Measurements from ENCODE around the gene PLEK.
"Not testable (repeated sequence)": the region's sequence is repeated elsewhere in the genome, so short reads cannot be mapped to it uniquely, and the experiment has no call there.

PLEK gene

DNA sequence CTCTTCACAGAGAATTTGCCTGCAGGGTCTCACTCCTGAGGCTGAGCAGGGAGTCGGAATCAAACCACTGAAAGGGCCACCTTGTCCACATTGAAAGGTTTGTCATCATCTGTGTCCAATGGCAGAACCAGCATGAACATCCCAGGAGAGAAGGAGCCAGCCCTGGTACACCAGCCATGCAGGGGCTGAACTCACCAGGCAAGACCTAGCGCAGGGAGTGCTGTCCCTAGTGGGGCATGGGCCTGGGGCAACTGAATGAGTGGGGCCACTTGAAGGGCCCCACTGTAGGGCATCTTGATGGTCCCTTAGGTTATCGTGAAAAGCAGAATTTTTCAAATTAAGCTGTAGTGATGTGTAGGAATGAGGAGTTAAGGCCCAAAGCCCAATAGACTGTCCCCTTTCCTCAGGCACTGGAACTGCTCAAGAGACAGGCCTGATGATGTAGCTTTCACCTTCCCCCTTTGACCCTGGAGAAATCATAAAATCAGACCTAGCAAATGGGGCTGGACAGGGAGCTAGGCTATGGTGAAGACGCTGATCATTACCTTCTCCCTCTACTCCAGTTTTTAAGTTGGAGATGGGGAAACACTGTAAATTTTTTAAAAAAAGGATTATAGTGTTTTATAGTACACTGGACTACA is 8.4 kb upstream of the PLEK start:
- no peak for DNase-seq

DNA sequence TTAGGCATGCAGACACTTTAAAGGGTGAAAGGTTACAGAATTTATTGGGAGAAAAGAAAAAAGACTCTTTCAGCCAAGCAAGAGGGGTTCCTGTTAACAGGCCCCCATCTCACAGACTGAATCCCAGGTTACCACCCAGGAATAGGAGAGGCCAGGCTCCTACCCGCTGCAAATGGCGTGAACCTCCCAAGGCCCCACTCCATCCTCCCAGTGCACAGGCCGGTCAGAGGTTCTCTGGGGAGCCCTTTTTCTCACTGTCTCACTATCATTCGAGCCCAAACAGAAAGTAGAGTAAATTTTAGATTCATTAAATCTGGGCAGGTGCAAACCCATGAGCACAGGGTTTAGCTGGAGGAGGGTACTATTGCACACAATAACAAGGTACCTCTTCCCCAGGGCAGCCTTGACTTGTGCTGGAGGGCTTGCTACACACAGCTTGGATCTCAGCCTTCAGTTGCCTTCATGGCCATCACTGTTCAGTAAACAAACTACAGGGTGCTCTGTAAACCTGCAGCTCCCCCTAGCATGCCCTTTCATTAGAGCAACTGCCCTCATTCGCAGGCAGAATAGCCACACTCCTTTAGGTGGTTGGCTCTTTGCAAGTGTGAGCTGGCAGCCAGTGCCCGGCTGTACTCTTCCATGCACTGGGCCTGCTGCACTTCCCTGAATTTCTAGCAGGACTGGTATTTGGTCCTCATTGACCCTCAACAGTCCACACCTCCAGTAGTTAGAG is 7.3 kb upstream of the PLEK start:
- DNase-seq, result peak; percentile 66

DNA sequence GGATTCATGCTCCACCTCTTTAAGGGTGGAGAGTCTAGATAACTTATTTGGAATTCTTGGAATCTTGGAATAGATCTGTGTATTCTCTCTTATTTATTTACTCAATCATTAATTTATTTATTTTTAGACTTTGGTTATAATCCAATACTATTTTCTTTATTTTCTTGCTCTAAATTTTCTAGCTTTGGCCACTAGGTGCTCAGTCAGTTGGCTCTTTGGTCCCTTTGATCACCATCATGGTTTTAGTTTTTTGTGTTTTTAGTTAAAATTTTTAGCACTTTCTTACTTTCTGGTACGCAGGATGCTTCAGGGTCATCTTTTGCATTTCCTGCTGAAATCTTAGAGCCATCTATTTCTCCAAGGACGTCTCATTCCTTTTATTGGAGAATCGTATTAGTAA is 5.2 kb upstream of the PLEK start:
- DNase-seq, result no peak

DNA sequence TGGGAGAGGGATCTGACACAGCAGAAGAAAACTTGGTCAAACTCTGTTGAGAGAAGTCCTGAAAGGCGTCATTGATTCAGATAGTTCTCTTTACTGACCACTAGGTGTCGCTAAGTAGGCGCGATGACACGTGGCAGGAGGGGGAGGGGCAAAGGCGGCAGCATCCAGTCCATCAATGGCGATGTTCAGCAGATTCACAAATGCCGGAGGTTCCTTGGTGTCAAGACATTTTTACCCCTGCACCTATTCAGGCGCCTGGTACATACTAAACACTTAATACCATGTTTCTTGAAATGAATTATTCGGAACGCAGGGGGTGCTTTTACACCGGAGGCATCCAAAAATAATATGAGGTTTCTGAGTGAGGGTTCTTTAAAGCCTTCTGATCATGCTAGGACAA is 3.0 kb upstream of the PLEK start:
- DNase-seq, result peak; percentile 34

DNA sequence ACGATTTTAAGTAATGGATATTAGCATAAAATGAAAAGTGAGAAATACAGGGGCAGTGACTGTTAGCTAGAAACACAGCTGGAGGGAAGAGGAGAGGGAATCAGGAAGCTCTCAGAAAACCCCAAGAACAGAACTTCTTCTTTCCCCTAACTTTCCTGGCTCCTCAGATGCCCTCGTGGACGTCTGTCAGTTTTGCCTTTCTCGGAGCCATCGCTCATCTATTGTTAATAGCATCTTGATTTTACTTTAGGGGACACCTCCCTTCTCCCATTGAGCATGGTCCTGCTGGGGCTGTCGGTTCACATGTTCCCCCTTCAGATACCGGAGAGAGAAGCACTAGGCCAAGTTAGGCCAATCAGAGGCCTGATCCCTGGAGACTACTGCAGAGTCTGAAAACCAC is 2.3 kb upstream of the PLEK start:
- DNase-seq, result no peak

DNA sequence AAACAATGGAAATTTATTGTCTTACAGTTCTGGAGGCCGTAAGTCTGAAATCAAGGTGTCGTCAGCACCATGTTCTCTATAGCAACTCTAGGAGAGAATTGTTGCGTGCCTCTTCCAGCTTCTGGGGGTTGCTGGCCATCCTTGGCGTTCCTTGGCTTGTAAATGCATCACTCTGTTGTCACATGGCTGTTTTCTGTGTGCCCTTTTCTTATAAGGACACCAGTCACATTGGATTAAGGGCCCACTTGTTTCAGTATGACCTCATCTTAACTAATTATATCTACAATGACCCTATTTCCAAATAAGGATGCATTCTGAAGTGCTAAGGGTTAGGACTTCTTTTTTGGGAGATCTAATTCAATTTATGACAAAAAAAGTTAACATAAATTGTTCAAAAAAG is 1.4 kb upstream of the PLEK start:
- DNase-seq, result no peak

DNA sequence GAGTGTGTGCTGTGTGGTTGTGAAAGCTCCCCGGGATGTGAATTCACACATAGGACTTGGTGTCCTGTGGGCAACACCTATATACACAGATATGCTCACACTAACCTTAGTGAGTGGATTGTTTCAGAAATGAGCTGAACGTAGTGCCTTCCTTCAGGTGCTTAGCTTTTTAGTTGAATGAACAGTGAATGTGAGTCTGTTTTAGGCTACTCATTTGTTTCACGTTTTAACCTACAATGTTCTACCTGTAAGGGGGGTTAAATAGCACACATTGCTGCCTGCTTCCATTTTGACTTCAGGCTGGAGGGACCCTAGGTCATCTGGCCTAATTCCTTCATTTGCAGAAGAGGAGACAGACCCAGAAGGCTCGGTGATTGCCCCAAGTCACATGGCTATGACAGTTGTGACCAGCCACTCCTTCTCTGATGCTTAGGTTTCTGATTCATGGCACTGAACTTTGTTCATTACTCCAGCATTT is 1.0 kb downstream of the PLEK start:
- no peak for DNase-seq

DNA sequence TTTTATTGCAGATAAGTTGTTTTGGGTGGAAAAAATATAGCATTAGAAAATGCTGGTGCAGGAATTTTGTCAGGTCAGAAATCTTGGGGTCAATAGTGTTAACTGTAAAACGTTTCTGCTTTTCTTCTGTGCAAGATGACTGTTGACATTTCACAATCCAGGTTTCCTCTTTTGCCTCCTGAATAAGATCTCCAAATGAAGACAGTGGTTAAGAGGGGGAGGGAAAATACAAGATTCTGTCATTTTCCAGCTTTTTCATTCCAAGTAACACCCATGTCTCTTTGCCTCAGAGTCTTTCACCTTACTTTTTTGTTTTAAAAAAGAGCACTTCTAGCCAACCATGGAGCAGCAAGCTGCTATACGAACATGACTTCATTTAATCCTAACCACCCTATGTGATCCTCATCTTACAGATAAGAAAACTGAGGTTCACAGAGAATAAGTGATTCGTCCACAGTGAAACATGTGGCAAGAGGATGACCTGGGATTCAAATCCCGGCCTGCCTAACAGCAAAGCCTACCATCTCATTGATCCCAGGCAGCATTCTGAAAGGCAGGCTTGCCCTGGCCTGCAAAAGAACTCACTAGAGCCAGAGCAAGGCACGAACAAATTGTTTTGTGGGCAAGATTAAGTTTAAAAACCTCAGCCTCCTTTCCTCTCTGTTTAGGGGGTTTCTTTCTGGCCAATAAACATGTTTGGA is 3.0 kb downstream of the PLEK start:
- DNase-seq, result no peak

DNA sequence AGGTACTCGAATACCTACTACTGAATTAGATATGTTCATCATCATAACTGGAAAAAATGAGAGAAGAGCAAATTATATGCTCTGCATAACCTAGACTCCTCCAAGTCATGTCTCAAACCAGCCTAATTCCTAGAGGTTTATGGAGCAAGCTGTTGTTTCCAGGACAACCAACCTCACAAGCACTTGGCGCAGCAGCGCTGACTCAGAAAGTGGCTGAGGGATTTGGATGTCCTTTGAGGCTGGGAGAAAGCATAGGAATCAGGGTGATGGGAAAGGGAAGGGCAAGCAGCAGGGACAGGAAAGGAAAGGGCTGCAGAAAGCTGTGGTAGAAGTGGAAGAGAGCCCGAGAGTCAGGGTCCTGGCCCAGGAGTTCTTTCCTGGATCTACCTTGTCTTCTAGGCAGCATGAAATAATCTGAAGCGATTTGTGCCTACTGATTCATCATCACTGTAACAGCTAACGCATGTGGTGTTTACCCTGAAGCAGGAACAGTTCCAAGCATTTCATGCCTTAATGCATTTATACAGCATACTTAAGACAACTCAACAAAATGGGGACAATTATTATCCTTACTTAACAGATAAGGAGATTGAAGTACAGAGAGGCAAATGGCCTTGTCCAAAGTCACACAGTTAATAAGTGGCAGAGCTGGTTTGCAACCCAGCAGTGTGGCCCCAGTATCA is 3.7 kb downstream of the PLEK start:
- peak; percentile 33 for DNase-seq

DNA sequence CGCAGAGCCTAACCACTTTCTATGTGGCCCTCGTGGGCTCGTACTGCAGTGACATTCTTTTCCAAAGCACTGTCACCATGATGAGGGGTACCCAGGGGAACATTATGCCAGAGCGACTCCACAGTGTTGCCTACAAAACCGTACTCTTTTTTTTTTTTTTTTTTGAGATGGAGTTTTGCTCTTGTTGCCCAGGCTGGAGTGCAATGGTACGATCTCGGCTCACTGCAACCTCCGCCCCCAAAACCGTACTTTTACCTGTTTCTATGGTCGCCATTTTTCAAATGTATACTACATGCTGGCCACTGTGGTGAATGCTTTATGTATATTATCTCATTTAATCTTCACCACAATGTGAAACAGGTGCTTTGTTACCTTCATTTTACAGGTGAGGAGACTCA is 4.3 kb downstream of the PLEK start:
- DNase-seq, result no peak

DNA sequence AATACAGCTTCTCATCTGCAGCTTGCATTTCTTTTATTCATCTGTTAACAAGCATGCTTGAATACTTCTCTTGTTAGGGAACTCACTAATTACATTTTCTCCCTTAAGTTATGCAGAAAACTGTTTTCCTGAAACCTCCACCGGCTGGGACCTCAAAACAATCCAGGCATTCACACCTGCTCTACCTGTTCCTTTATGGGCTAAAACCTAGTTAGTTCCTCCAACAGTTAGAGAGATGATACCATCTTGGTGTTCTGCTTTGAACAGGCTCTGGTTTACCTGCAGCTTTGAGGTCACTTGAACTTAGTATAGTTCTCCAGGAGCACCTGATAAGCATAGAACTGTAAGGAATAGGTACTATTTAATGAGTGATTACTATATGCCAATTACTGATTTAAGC is 6.1 kb downstream of the PLEK start:
- DNase-seq, result no peak

DNA sequence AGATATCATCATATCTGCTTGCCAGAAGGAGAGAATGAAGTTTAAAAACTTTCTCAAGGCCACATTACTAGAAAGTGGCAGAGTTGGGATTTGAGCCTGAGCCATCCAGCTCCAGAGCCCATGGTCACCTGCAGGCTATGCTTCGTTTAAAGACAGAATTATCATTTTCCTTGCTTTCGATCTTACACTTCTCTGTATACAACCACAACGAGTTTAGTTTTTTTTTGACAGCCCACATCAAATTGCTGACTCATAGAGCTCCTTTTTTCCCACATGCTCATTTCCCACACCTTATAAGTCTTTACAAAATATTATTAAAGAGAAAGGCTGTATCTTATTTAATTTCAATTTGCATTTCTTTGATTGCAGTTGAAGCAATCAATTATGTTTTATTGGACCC is 6.5 kb downstream of the PLEK start:
- no peak for DNase-seq

DNA sequence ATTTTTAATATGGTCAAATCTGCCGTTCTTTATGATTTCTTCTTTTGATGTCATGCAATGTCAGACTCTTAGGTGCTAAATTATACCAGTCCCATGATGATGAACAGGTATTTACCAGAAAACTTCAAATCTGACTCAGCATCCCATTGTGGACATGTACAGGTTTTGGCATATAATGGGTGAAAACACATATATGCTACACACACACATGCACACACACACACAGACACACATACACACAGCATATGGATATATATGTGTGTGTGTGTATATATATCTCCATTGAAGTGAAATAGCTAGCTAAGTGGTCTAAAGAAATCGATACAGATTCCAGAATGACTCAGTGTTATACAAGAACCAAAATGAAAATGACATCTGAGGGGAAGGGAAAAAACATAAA is 7.4 kb downstream of the PLEK start:
- no peak for DNase-seq

DNA sequence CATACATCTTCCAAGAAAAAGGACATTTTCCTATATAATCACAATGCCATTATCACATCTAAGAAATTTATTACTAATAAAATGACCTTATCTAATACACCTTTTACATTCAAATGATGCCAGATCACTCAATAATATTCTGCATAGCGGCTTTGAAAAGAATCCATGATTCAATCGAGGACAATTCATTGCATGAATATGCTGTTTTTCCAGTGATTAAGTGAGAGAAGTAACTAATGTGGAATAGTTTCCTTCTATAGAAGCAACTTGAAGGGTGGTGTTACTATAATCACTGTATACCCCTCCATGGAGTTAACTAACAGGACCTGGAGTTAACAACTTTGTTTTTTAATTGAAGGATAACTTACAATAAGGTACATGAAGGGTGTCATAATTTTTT is 9.1 kb downstream of the PLEK start:
- DNase-seq, result no peak

DNA sequence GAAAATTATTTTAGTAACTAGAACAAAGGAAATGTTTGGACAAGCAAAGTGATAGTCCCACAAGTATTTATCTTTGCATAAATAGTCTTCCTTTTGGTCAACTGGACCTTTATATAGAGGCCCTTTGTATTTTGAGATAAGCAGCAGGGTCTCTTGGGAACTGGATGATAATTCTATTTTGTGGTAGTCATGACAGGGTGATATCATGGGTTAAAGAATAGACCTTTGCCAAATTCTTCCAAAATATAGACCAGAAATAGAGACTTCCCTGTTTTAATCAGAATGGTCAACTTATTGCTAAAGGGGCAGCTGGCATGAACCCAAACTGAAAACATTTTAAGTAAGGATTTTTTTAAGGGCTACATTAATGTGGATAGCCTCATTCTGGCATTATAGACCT is 10.5 kb downstream of the PLEK start:
- no peak for DNase-seq

DNA sequence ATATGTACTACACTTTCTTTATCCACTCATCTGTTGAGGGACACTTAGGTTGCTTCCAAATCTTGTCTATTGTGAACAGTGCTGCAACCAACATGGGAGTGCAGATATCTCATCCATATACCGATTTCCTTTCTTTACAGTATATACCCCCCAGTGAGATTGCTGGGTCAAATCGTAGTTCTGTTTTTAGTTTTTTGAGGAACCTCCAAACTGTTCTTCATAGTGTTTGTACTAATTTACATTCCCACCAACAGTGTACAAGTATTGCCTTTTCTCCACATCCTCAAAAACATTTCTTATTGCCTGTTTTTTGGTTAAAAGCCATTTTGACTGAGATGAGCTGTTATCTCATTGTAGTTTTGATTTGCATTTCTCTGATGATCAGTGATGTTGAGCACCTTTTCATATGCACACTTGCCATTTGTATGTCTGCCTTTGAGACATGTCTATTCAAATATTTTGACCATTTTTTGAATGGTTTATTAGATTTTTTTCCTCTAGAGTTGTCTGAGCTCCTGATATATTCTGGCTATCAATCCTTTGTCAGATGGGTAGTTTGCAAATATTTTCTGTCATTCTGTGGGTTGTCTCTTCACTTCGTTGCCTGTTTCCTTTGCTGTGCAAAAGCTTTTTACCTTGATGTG is 12.2 kb downstream of the PLEK start:
- no peak for DNase-seq

DNA sequence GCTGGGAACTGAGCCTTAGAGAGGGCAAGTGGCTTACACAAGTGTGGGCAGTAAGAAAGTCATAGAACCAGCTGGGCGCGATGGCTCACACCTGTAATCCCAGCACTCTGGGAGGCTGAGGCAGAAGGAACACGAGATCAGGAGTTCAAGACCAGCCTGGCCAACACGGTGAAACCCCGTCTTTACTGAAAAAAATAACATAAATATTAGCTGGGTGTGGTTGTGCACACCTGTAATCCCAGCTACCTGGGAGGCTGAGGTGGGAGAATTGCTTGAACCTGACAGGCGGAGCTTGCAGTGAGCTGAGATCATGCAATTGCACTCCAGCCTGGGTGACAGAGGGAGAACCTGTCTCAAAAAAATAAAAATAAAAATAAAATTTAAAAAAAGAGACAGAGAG is 13.7 kb downstream of the PLEK start:
- DNase-seq, result not testable (repeated sequence)

DNA sequence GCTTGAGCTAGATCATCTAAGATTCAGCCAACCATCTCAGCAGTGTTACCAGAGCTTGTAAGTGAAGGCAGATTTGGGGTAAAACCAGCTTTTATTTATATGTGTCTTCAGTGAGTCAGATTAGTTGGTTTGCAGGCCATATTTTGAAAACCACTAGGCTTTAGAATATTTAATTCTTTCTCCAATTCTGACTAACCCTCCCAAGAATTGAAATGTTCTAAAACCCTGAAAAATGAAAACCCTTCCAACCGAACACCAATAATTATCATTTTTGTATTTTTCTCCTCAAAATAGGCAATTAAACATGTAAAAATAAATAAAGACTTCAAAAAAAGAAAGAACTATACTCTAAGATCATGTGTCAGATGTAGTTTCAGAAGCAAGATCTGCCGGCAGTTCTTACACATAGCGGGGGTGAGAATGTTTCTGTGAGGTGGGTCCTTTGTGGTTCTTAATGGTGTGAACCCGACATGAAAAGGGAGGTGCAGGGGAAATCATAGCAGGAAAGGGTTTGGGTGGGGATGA is 14.2 kb downstream of the PLEK start:
- DNase-seq, result no peak

DNA sequence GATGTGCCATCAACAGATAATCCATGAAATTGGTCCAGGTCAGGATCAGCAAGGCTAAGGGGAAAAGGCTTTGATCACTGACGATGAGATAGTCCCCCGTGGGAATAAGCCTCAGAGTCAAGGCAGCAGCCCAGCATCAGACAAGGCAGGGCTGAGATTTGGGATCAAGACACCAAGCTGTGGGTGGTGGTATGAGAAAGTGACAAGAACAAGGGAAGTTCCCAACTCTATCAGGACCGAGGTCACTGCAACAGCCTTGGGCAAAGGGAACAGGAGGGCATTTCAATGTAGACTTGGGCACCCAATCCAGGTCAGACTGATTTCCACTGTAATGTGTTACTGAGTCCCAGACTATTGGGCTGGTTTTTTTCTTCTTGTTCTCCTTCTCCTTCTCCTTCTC is 18.7 kb downstream of the PLEK start:
- DNase-seq, result no peak

DNA sequence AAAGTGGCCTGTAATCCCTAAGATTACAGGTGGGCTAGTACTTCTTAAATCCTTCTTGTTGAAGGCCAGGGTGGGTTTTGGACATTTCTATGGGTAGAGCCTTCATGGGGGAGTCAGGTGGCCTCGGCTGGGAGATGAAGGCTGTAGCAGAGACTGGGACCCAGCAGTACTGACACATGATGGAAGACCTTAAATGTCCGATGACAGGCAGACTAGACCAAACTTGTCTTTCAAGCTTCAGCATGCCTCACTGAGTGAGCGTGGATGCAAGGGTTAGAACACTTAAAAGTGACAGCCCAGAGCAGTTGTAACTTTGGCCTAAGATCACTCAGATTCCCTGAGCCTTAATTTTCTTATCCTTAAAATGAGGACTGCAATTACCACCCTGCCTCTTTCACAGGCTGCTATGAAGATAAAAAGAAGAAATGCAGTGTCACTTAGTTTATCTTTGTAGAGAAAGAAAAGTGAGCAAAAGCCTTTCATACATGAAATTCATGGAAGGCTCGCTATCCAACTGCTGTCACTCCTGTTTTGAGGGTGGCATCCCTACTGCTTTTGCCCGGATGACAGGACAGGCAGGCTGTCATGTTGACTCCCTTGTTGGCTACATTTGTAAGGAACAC is 19.5 kb downstream of the PLEK start:
- no peak for DNase-seq

DNA sequence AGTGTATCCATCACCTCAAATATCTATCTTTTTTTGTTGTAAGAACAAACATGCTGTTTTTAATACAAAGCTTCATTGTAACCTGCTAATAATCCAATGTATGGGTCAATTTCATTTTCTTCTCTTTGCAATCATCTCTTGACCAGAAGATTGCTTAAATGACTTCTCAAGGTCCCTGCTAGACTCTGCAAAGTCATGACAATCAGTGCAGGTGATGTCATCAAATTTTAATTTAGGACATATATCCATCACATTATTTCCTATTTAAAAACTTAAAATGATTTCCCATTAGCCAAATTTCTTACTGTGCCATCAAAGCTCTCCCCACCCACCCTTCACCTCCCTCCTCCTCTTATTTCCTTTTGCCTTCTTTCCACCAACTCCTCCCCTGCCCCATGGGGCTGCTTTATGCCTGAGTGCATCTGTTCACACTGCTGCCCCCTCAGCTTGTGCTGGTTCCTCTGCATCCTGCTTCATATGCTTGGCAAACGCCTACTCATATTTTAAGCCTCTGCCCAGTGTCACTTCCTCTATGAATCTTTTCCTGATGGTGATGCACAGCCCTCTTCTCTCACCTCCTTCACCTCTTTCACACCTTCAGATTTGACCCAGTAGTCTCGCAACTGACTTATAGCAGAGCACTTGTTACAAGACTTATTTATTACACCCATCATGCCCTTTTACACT is 20.3 kb downstream of the PLEK start:
- DNase-seq, result no peak

DNA sequence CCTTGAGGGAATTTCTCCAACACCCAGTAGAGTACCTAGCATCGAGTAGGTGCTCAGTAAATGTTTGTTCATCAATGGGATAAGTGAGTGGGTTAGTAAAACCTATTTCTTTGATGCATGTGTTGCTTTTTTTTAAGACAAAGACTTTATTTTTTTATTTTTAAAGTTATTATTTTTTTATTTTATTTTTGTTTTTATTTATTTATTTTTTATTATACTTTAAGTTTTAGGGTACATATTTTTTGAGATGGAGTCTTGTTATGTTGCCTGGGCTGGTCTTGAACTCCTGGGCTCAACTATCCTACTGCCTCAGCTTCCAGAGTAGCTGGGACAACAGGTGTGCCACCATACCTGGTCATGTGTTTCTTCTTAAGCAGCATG is 20.8 kb downstream of the PLEK start:
- DNase-seq, result no peak
